OCI-LY3 (cell line): ENCODE data around the gene SCYGR5.

ENCODE experiments used
- H2AFZ ChIP-seq: fragments of 200-600, 300-600 bp; shearing (Covaris generic); 2 replicates; pipeline ENCODE4 v1.6.0; 2014; ENCODE audit warnings: antibody characterized with exemption, low read depth, low read length
- H3K27ac ChIP-seq: fragments of 200-600, 300-600 bp; sonication (generic); 2 replicates; pipeline ENCODE4 v1.5.1; 2014; ENCODE audit warnings: mild to moderate bottlenecking, low read length, moderate library complexity, mixed read lengths
- H3K27me3 ChIP-seq: fragments of 200-600, 300-600 bp; sonication (generic); 2 replicates; pipeline ENCODE4 v1.6.1; 2014; ENCODE audit warnings: low read depth, low read length, mixed read lengths
- H3K36me3 ChIP-seq: fragments of 200-600, 300-600 bp; sonication (generic); replicated peaks from 2 replicates; pipeline ENCODE3; 2014; ENCODE audit warnings: low read depth, low read length, mixed read lengths
- H3K4me1 ChIP-seq: fragments of 300-600, 200-600 bp; sonication (generic); 2 replicates; pipeline ENCODE4 v1.6.1; 2014; ENCODE audit warnings: low read length, mixed read lengths
- H3K4me2 ChIP-seq: fragments of 200-600, 300-600 bp; sonication (generic); 2 replicates; pipeline ENCODE4 v1.6.1; 2014; ENCODE audit warnings: low read length, mixed read lengths
- H3K4me3 ChIP-seq: fragments of 300-600, 200-600 bp; sonication (generic); 2 replicates; pipeline ENCODE4 v1.5.1; 2014; ENCODE audit warnings: antibody characterized with exemption, mild to moderate bottlenecking, low read length, moderate library complexity
- H3K79me2 ChIP-seq: fragments of 300-600, 200-600 bp; shearing (Covaris generic); 2 replicates; pipeline ENCODE4 v1.6.1; 2014; ENCODE audit warnings: mild to moderate bottlenecking, low read length, mixed read lengths
- H3K9ac ChIP-seq: fragments of 300-600, 200-600 bp; shearing (Covaris generic); 2 replicates; pipeline ENCODE4 v1.6.0; 2014; ENCODE audit warnings: mild to moderate bottlenecking, low read length, moderate library complexity
- H3K9me3 ChIP-seq: fragments of 200-600, 300-600 bp; shearing (Covaris generic); 2 replicates; pipeline ENCODE4 v1.6.1; 2014; ENCODE audit warnings: low read length, mixed read lengths; ENCODE audit not compliant: insufficient read depth
- H4K20me1 ChIP-seq: fragments of 200-600, 300-600 bp; sonication (generic); 2 replicates; pipeline ENCODE4 v1.6.1; 2016; ENCODE audit warnings: low read length, mixed read lengths; ENCODE audit not compliant: insufficient read depth
- EZH2phosphoT487 ChIP-seq: fragments of 200-600 bp; shearing (Covaris generic); IDR thresholded peaks from 2 replicates; pipeline ENCODE4 v1.6.1; 2018; ENCODE audit warnings: antibody characterized with exemption, mixed run types, low read depth
- TF ChIP-seq, protein P1 (sequence below): fragments of 200-600, 300-600 bp; sonication (generic); IDR thresholded peaks from 2 replicates; pipeline ENCODE4 v1.5.1; 2014; ENCODE audit warnings: antibody characterized with exemption, low read length, low read depth

Gene SCYGR5

DNA sequence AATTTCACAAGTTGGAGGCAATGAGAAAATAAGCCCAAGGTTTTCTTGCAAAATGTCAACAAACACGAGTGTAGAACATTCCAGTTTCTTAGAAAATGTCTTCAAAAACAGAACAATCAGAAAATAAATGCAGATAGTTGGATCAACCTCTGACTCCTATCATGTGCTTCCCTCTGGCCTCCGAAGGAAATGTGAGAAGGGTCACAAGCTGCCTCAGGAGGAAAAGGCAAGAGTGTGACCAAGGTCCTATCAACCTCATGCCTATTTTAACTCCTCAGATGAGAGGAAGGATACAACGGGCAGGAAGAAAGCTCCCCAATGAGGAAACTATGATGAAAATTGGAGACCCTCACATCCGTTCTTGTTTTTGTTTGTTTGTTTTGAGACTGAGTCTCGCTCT is 7.9 kb downstream of the SCYGR5 start:
- Histone ChIP-seq H3K79me2 (no peaks in the 10 kb centered on the region), H3K36me3 (no peaks in the 10 kb centered on the region), H3K4me1 (no peaks in the 10 kb centered on the region), H3K4me3 (no peak overlapping the region), H2AFZ (no peak overlapping the region), H4K20me1 (no peaks in the 10 kb centered on the region), H3K27me3 (no peaks in the 10 kb centered on the region), H3K4me2 (no peak overlapping the region), H3K27ac (no peak overlapping the region), H3K9me3 (no peaks in the 10 kb centered on the region), H3K9ac (no peak overlapping the region)
- TF ChIP-seq, protein P1, sequence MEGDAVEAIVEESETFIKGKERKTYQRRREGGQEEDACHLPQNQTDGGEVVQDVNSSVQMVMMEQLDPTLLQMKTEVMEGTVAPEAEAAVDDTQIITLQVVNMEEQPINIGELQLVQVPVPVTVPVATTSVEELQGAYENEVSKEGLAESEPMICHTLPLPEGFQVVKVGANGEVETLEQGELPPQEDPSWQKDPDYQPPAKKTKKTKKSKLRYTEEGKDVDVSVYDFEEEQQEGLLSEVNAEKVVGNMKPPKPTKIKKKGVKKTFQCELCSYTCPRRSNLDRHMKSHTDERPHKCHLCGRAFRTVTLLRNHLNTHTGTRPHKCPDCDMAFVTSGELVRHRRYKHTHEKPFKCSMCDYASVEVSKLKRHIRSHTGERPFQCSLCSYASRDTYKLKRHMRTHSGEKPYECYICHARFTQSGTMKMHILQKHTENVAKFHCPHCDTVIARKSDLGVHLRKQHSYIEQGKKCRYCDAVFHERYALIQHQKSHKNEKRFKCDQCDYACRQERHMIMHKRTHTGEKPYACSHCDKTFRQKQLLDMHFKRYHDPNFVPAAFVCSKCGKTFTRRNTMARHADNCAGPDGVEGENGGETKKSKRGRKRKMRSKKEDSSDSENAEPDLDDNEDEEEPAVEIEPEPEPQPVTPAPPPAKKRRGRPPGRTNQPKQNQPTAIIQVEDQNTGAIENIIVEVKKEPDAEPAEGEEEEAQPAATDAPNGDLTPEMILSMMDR: no peak
- TF ChIP-seq EZH2phosphoT487: no peak

DNA sequence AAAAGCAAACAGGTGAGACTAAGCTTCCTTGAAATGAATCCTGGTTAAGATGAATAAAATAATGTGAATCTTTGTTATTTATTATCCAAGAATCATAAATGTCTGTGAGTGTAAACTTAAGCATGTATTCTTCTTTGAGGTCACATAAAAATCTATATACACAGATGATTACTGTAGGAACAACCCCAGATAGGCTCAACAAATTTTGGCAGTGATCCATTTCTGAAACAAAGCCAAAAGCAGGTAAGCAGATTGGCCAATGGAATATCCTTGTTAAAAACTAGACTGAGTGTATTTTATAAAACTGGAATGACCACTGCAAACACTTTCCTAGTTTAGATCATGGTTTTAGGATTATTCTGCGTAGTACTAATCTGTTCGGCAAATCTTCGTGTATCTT is 11.3 kb downstream of the SCYGR5 start:
- H4K20me1 ChIP-seq: no peaks in the 10 kb centered on the region
- no peaks in the 10 kb centered on the region for H3K79me2 ChIP-seq
- no peak overlapping the region for H3K9ac ChIP-seq
- H3K27me3 ChIP-seq: no peaks in the 10 kb centered on the region
- no peak overlapping the region for H2AFZ ChIP-seq
- H3K36me3 ChIP-seq: no peaks in the 10 kb centered on the region
- H3K27ac ChIP-seq: no peak overlapping the region
- no peak overlapping the region for H3K4me2 ChIP-seq
- H3K9me3 ChIP-seq: no peaks in the 10 kb centered on the region
- TF ChIP-seq EZH2phosphoT487: no peak
- TF ChIP-seq, protein P1: no peak
- no peaks in the 10 kb centered on the region for H3K4me1 ChIP-seq
- H3K4me3 ChIP-seq: no peak overlapping the region

DNA sequence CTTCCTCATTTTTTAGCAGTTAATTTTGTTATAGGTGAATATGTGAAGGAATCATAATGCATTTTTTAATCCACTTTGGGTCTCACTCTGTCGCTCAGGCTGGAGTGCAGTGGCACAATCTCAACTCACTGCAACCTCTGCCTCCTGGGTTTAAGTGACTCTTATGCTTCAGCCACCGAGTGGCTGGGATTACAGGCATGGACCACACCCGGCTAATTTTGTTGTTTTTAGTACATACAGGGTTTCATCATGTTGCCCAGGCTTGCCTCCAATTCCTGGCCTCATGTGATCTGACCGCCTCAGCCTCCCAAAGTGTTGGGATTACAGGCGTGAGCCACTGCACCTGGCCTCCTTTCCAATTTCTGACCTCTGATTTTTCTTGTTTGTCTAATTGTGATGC is 17.7 kb downstream of the SCYGR5 start:
- no peak overlapping the region for H3K27ac ChIP-seq
- no peaks in the 10 kb centered on the region for H3K27me3 ChIP-seq
- H3K9ac ChIP-seq: no peak overlapping the region
- no peak overlapping the region for H3K4me3 ChIP-seq
- TF ChIP-seq, protein P1: no peak
- no peak for TF ChIP-seq EZH2phosphoT487
- H4K20me1 ChIP-seq: no peaks in the 10 kb centered on the region
- H3K36me3 ChIP-seq: no peaks in the 10 kb centered on the region
- H3K79me2 ChIP-seq: no peaks in the 10 kb centered on the region
- no peak overlapping the region for H2AFZ ChIP-seq
- H3K4me1 ChIP-seq: no peaks in the 10 kb centered on the region
- H3K9me3 ChIP-seq: no peaks in the 10 kb centered on the region
- H3K4me2 ChIP-seq: no peak overlapping the region

DNA sequence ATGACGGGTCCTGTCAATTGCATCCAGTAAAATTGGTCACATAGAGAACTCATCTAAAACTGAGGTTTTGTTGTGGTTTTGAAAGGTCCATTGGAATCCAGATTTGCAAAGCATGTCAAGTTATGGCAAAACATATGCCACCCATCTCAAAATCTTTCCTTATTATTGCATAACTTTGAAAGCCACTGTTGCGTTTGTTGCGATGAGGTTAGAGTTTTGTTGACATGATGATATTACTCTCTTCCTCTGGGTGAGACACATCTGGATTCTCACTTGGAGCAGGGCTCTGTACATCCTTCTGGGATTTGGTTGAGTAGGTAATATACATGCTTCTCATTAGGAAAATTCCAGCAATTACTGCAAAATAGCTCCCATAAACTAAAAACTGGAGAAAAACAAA is 20.6 kb downstream of the SCYGR5 start:
- Histone ChIP-seq H3K4me3 (no peak overlapping the region), H3K9ac (no peak overlapping the region), H3K4me1 (no peaks in the 10 kb centered on the region), H3K9me3 (no peaks in the 10 kb centered on the region), H3K79me2 (no peaks in the 10 kb centered on the region), H3K36me3 (no peaks in the 10 kb centered on the region), H3K4me2 (no peak overlapping the region), H2AFZ (no peak overlapping the region), H4K20me1 (no peaks in the 10 kb centered on the region), H3K27me3 (peaks cover 3% of the 10 kb centered on the region; the same call in 1 of the 2 replicates), H3K27ac (no peak overlapping the region)
- TF ChIP-seq, protein P1: no peak
- no peak for TF ChIP-seq EZH2phosphoT487
